GM03348 (cell line): ENCODE results near the gene BPIFB3.

Experiments
- DNase-seq: peaks from one replicate; pipeline ENCODE4 v3.0.0; 2012; ENCODE audit warnings: low spot score

The BPIFB3 gene

GRCh38 chr20:33053291-33054106 lies at the start of gene BPIFB3:
Gene BPIFB3 (plus strand): TSS chr20:33053903. CDS start chr20:33055436, 1,533 bp downstream.
- no peak for DNase-seq

- no peak for DNase-seq
These were observed 49.5 kb upstream of the BPIFB3 start, which contains the start of gene SUN5 for GRCh38 chr20:33004141-33004751. Gene SUN5 (minus strand): TSS chr20:33004433. CDS start chr20:33004340, 93 bp downstream.

- DNase-seq: no peak
These were observed 48.6 kb upstream of the BPIFB3 start for GRCh38 chr20:33005132-33005566.

- DNase-seq: no peak
These were observed 47.6 kb upstream of the BPIFB3 start for GRCh38 chr20:33005908-33006775.

GRCh38 chr20:33006776-33007375 lies 46.8 kb upstream of the BPIFB3 start:
- DNase-seq: no peak

- DNase-seq: no peak
These were observed 46.0 kb upstream of the BPIFB3 start, which contains the start of gene BPIFB2 for GRCh38 chr20:33007376-33008335. Gene BPIFB2 (plus strand): TSS chr20:33007704. CDS start chr20:33008575, 871 bp downstream.

- no peak for DNase-seq
These were observed 45.1 kb upstream of the BPIFB3 start for GRCh38 chr20:33008336-33009213.

GRCh38 chr20:33009214-33010132 lies 44.2 kb upstream of the BPIFB3 start:
- no peak for DNase-seq

GRCh38 chr20:33010133-33010504 lies 43.6 kb upstream of the BPIFB3 start:
- DNase-seq: no peak

- no peak for DNase-seq
These were observed 42.8 kb upstream of the BPIFB3 start for GRCh38 chr20:33010674-33011449.

- DNase-seq: no peak
These were observed 41.1 kb upstream of the BPIFB3 start for GRCh38 chr20:33012327-33013189.

GRCh38 chr20:33013701-33014326 lies 39.9 kb upstream of the BPIFB3 start:
- no peak for DNase-seq

GRCh38 chr20:33014336-33015113 lies 39.2 kb upstream of the BPIFB3 start:
- no peak for DNase-seq

GRCh38 chr20:33015114-33015484 lies 38.6 kb upstream of the BPIFB3 start:
- no peak for DNase-seq

GRCh38 chr20:33015700-33016580 lies 37.8 kb upstream of the BPIFB3 start:
- no peak for DNase-seq
